HG02943 (cell line): ENCODE results near the gene MAP6D1.

Source experiments
- ATAC-seq: cut with Tn5 transposase; IDR thresholded peaks from one replicate; pipeline ENCODE4 v1.9.1; 2021; ENCODE audit warnings: mild to moderate bottlenecking, low read depth, moderate library complexity; ENCODE audit not compliant: unreplicated experiment

MAP6D1 gene

GRCh38 chr3:183824761-183825455 is 469 bp downstream of the MAP6D1 start:
- no peak for ATAC-seq

GRCh38 chr3:183823963-183824362 is 1.4 kb downstream of the MAP6D1 start:
- no peak for ATAC-seq

- no peak for ATAC-seq
Observed at GRCh38 chr3:183822631-183823030, 2.7 kb downstream of the MAP6D1 start.

- no peak for ATAC-seq
Observed at GRCh38 chr3:183819831-183820230, 5.5 kb downstream of the MAP6D1 start.

GRCh38 chr3:183818706-183819624 is 6.4 kb downstream of the MAP6D1 start:
- no peak for ATAC-seq

- no peak for ATAC-seq
Observed at GRCh38 chr3:183818041-183818620, 7.2 kb downstream of the MAP6D1 start.

GRCh38 chr3:183817639-183818038 is 7.7 kb downstream of the MAP6D1 start:
- ATAC-seq = no peak

- no peak for ATAC-seq
Observed at GRCh38 chr3:183816681-183817510, 8.5 kb downstream of the MAP6D1 start.

- no peak for ATAC-seq
Observed at GRCh38 chr3:183815951-183816475, 9.4 kb downstream of the MAP6D1 start.

- ATAC-seq = no peak
Observed at GRCh38 chr3:183815563-183815940, 9.8 kb downstream of the MAP6D1 start.

GRCh38 chr3:183814240-183814639 is 11.1 kb downstream of the MAP6D1 start:
- ATAC-seq = no peak

- no peak for ATAC-seq
Observed at GRCh38 chr3:183812761-183813445, 12.5 kb downstream of the MAP6D1 start.

GRCh38 chr3:183811638-183812037 is 13.7 kb downstream of the MAP6D1 start:
- no peak for ATAC-seq

GRCh38 chr3:183810643-183811594 is 14.5 kb downstream of the MAP6D1 start:
- ATAC-seq = no peak

GRCh38 chr3:183809270-183809669 is 16.1 kb downstream of the MAP6D1 start:
- no peak for ATAC-seq

- ATAC-seq = no peak
Observed at GRCh38 chr3:183808355-183808754, 17.0 kb downstream of the MAP6D1 start.

GRCh38 chr3:183807881-183808280 is 17.5 kb downstream of the MAP6D1 start:
- ATAC-seq = no peak

- no peak for ATAC-seq
Observed at GRCh38 chr3:183807209-183807728, 18.1 kb downstream of the MAP6D1 start.
